PFSK-1 (cell line): ENCODE results near the gene ANXA1.

Experiments used
- FOXP2 ChIP-seq: optimal IDR thresholded peaks from 2 replicates; pipeline ENCODE3; 2011; ENCODE audit warnings: borderline replicate concordance, control low read depth, inconsistent platforms; ENCODE audit not compliant: insufficient read depth; ENCODE audit errors: extremely low read length, extremely low read depth
- POLR2AphosphoS5 ChIP-seq: IDR thresholded peaks from 2 replicates; pipeline ENCODE4 v1.6.1; 2012; ENCODE audit warnings: low read depth, mild to moderate bottlenecking, control low read depth, low read length, moderate library complexity
- REST ChIP-seq, 2 experiments: IDR thresholded peaks; 2 replicates each; pipeline versions ENCODE4 v1.6.1 to v1.8.0; 2011 to 2012; ENCODE audit warnings: low read depth in 2 of 2, low read length in 2 of 2, control low read depth in 1 of 2, inconsistent platforms in 1 of 2, mild to moderate bottlenecking in 1 of 2, moderate library complexity in 1 of 2; ENCODE audit not compliant: insufficient read depth in 1 of 2
- SIN3A ChIP-seq: IDR thresholded peaks from 2 replicates; pipeline ENCODE4 v1.6.1; 2012; ENCODE audit warnings: mild to moderate bottlenecking, low read length, moderate library complexity, borderline replicate concordance; ENCODE audit not compliant: insufficient read depth
- TAF1 ChIP-seq: IDR thresholded peaks from 2 replicates; pipeline ENCODE4 v1.6.1; 2012; ENCODE audit warnings: low read length, control low read depth, borderline replicate concordance; ENCODE audit not compliant: insufficient read depth

- TF ChIP-seq SIN3A, result no peak
- no peak for TF ChIP-seq POLR2AphosphoS5
- no peak for TF ChIP-seq TAF1
- no peak for TF ChIP-seq REST (IDR thresholded peaks at IDR 0.05; ENCODE audit: insufficient read depth in 1 of 2, low read depth in 2 of 2, low read length in 2 of 2)
- TF ChIP-seq FOXP2, result no peak
Observed at GRCh38 chr9:73155377-73155776, 3.7 kb downstream of the ANXA1 start.
